ENCODE measurements around the gene JUP. TPM values are rescaled to one million over a fixed set of nuclear protein-coding genes. Genes with fewer than 3 reads are reported as not detected.
"Not testable (repeated sequence)": the region's sequence is repeated elsewhere in the genome, so short reads cannot be mapped to it uniquely, and the experiment has no call there.

Gene JUP
- under 1 TPM; 0.32 to 0.45 TPM for total RNA-seq

DNA sequence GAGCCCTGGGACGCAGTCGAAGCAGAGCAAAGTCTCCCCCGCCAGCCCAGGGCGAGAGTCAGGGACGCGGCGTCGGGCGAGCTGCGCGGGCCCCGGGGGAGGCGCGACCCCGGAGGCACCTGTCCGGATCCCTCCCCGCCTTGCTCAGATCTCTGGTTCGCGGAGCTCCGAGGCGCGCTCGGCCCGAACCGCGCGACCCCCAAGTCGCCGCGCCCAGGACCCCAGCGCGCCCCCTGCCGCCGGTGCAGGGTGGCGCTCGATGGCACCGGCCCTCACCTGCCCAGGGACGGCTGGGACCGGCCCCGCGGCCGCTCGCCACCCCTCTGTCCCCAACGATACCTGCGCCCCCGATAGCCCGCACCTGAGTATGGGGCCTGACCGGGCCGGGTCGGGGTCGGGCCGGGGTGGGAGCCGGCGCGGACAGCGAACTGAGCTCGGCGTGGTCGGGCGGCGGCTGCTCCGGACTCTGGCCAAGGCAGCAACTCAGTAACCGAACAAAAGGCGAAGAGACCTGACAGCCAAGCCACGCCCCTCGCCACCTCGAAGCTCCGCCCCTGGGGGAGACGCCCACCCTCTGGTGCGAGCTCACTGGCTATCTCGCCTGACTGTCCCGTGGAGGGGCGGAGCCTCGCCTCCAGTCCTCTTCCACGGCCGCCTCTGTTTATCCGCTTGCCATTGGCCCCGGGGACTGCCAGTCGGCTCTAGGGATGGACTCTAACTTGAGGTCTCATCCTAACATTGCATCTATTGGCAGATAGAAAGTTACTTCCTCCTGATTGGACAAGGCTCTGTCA is at the start of gene JUP:
Gene JUP, minus strand, starts transcription at position 485 of the 794 bp plus-strand sequence. CDS start 14,857 bp downstream, outside the sequence.
- ATAC-seq (replicated peaks), result peak; percentile 98
- H3K4me3 Mint-ChIP-seq, result peak within 1 kb of the TSS; percentile 58
- H3K9me3 Mint-ChIP-seq, result no peaks in the 10 kb centered on the region
- no peaks in the 10 kb centered on the region for H3K4me1 Mint-ChIP-seq
- no peaks in the 10 kb centered on the region for H3K36me3 Mint-ChIP-seq (ENCODE audit: low read depth)
- H3K27me3 Mint-ChIP-seq, result peaks cover 24% of the 10 kb centered on the region
- H3K27ac Mint-ChIP-seq, result no peak within 1 kb of the TSS

- H3K9me3 Mint-ChIP-seq, result no peaks in the 10 kb centered on the region
- ATAC-seq (replicated peaks), result peak; percentile 86
- H3K36me3 Mint-ChIP-seq (ENCODE audit: low read depth), result peaks cover 34% of the 10 kb centered on the region
- H3K27ac Mint-ChIP-seq, result peak within 1 kb of the TSS; percentile 77
- H3K27me3 Mint-ChIP-seq, result no peaks in the 10 kb centered on the region
- peaks cover 6% of the 10 kb centered on the region for H3K4me1 Mint-ChIP-seq
- peak within 1 kb of the TSS; percentile 81 for H3K4me3 Mint-ChIP-seq
Measured at GRCh38 chr17:41835800-41836549, 49.5 kb upstream of the JUP start, which contains the start of gene NT5C3B. NT5C3B (minus strand) TSS chr17:41836232; CDS start chr17:41836193, 39 bp downstream.

- H3K36me3 Mint-ChIP-seq (ENCODE audit: low read depth), result peaks cover 41% of the 10 kb centered on the region
- H3K27me3 Mint-ChIP-seq, result no peaks in the 10 kb centered on the region
- peak; percentile 57 for ATAC-seq (replicated peaks)
- H3K27ac Mint-ChIP-seq, result peak overlapping the region; percentile 77
- H3K9me3 Mint-ChIP-seq, result no peaks in the 10 kb centered on the region
- H3K4me1 Mint-ChIP-seq, result peaks cover 6% of the 10 kb centered on the region
- H3K4me3 Mint-ChIP-seq, result peak overlapping the region; percentile 81
Measured at GRCh38 chr17:41835214-41835799, 48.8 kb upstream of the JUP start.

GRCh38 chr17:41829961-41830360 is 43.5 kb upstream of the JUP start:
- H3K27me3 Mint-ChIP-seq; H3K27ac Mint-ChIP-seq; ATAC-seq (replicated peaks); H3K9me3 Mint-ChIP-seq; H3K4me1 Mint-ChIP-seq; H3K4me3 Mint-ChIP-seq: not testable (repeated sequence)
- peaks cover 84% of the 10 kb centered on the region for H3K36me3 Mint-ChIP-seq (ENCODE audit: low read depth)

DNA sequence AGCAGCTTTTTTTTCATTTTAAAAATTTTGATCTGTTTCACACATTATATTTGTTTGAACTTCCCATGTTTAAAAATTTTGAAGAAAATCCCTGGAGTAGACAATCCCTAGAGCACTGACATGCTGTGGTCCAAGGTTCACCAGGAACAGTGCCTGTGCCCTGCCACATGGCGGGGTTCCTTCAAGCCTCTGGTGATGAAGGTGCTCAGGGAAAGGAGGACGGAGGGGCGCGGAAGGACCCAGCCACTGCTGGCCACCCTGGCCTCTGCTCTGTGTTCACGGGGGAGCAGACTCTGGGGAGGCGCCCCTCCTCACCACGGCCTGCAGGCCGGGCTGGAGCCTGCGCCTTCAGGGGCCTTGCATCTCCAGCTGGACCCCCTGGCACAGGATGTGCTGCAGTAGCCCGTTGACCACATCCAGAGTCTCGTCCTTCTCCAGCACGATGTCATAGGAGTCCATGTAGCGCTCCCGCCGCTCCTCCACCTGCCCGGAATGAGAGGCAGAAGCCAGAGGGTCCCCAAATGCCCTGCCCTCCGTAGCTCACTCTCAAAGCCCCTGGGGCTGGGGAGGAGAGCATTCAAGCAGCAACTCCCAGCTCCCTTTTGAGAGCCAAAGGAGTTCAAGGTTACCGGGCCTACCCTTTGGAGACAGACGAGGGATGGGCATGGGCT is 38.8 kb upstream of the JUP start:
- ATAC-seq (replicated peaks), result no peak
- Mint-ChIP-seq H3K4me3 (no peak overlapping the region), H3K27me3 (no peaks in the 10 kb centered on the region), H3K4me1 (no peaks in the 10 kb centered on the region), H3K36me3 (ENCODE audit: low read depth) (peaks cover 50% of the 10 kb centered on the region), H3K27ac (no peak overlapping the region), H3K9me3 (no peaks in the 10 kb centered on the region)

DNA sequence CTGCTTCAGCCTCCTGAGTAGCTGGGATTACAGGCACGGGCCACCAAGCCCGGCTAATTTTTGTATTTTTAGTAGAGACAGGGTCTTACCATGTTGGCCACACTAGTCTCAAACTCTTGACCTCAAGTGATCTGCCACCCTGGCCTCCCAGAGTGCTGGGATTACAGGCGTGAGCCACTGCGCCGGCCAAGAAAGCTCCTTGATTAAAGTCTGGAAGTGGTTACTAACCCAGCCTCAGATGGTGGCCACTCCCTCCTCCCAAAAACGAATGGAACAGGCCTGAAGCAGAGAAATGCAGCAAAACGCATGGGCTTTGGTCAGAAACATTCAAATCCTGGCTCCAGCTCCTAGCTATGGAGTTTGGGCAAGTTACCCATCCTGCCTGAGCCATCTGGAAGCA is 37.6 kb upstream of the JUP start:
- no peak for ATAC-seq (replicated peaks)
- no peak overlapping the region for H3K27ac Mint-ChIP-seq
- no peaks in the 10 kb centered on the region for H3K4me1 Mint-ChIP-seq
- H3K36me3 Mint-ChIP-seq (ENCODE audit: low read depth), result peaks cover 38% of the 10 kb centered on the region
- no peak overlapping the region for H3K4me3 Mint-ChIP-seq
- H3K27me3 Mint-ChIP-seq, result no peaks in the 10 kb centered on the region
- no peaks in the 10 kb centered on the region for H3K9me3 Mint-ChIP-seq

DNA sequence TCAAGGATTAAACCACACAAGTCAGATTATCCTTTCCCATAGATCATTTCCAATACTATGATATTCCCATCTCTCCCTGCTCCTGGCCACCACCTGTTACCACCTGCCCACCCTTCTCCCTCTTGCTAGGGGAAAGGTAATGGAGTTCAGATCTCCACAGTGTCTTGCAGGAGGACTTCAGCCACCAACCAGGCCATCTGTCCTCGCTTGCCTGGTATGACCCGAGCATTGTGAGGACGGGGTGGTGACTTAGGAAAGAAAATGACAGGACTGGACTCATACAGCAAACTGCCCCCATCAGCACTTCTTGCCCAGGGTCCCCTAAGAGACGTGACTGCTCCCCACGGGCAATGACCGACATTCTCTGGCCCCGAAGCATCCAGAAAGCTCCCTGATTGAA is 37.1 kb upstream of the JUP start:
- Mint-ChIP-seq H3K27me3 (no peaks in the 10 kb centered on the region), H3K36me3 (ENCODE audit: low read depth) (peaks cover 34% of the 10 kb centered on the region), H3K4me1 (no peaks in the 10 kb centered on the region), H3K27ac (no peak overlapping the region), H3K9me3 (no peaks in the 10 kb centered on the region), H3K4me3 (no peak overlapping the region)
- ATAC-seq (replicated peaks), result no peak

- H3K4me1 Mint-ChIP-seq, result no peaks in the 10 kb centered on the region
- no peak overlapping the region for H3K27ac Mint-ChIP-seq
- H3K27me3 Mint-ChIP-seq, result no peaks in the 10 kb centered on the region
- no peak for ATAC-seq (replicated peaks)
- peaks cover 32% of the 10 kb centered on the region for H3K36me3 Mint-ChIP-seq (ENCODE audit: low read depth)
- H3K9me3 Mint-ChIP-seq, result no peaks in the 10 kb centered on the region
- no peak overlapping the region for H3K4me3 Mint-ChIP-seq
Measured at GRCh38 chr17:41823141-41823524, 36.6 kb upstream of the JUP start.

DNA sequence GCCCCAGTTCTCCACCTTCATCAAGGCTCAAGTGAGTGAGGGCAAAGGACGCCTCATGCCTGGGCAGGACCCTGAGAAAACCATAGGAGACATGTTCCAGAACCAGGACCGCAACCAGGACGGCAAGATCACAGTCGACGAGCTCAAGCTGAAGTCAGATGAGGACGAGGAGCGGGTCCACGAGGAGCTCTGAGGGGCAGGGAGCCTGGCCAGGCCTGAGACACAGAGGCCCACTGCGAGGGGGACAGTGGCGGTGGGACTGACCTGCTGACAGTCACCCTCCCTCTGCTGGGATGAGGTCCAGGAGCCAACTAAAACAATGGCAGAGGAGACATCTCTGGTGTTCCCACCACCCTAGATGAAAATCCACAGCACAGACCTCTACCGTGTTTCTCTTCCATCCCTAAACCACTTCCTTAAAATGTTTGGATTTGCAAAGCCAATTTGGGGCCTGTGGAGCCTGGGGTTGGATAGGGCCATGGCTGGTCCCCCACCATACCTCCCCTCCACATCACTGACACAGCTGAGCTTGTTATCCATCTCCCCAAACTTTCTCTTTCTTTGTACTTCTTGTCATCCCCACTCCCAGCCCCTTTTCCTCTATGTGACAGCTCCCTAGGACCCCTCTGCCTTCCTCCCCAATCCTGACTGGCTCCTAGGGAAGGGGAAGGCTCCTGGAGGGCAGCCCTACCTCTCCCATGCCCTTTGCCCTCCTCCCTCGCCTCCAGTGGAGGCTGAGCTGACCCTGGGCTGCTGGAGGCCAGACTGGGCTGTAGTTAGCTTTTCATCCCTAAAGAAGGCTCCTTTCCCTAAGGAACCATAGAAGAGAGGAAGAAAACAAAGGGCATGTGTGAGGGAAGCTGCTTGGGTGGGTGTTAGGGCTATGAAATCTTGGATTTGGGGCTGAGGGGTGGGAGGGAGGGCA is 36.0 kb upstream of the JUP start:
- no peaks in the 10 kb centered on the region for H3K4me1 Mint-ChIP-seq
- H3K9me3 Mint-ChIP-seq, result no peaks in the 10 kb centered on the region
- no peak overlapping the region for H3K27ac Mint-ChIP-seq
- no peak overlapping the region for H3K4me3 Mint-ChIP-seq
- peaks cover 25% of the 10 kb centered on the region for H3K36me3 Mint-ChIP-seq (ENCODE audit: low read depth)
- ATAC-seq (replicated peaks), result no peak
- H3K27me3 Mint-ChIP-seq, result no peaks in the 10 kb centered on the region

DNA sequence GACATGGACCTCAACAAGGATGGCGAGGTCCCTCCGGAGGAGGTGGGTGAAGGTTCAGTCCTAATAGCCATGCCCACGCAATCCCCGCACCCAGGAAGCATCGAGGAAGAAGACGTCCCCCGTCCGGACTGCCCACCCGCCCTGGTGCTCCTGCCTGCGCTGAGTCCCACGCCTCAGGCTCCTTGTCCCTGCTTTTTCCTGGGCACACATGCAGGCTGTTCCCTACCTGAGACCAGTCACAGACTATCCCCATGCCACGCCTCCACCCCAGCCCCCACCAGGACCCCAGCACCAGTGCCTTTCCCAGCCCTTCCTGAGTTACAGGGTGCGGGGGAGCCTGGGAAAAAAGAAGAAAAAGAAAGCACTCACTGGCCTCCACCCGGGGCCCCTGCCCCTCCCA is 35.3 kb upstream of the JUP start:
- H3K4me3 Mint-ChIP-seq, result no peak overlapping the region
- H3K9me3 Mint-ChIP-seq, result no peaks in the 10 kb centered on the region
- peaks cover 22% of the 10 kb centered on the region for H3K36me3 Mint-ChIP-seq (ENCODE audit: low read depth)
- no peak for ATAC-seq (replicated peaks)
- no peaks in the 10 kb centered on the region for H3K27me3 Mint-ChIP-seq
- H3K4me1 Mint-ChIP-seq, result no peaks in the 10 kb centered on the region
- no peak overlapping the region for H3K27ac Mint-ChIP-seq

GRCh38 chr17:41818024-41818423 is 31.5 kb upstream of the JUP start:
- Mint-ChIP-seq H3K36me3 (ENCODE audit: low read depth) (no peaks in the 10 kb centered on the region), H3K4me3 (no peak overlapping the region)

DNA sequence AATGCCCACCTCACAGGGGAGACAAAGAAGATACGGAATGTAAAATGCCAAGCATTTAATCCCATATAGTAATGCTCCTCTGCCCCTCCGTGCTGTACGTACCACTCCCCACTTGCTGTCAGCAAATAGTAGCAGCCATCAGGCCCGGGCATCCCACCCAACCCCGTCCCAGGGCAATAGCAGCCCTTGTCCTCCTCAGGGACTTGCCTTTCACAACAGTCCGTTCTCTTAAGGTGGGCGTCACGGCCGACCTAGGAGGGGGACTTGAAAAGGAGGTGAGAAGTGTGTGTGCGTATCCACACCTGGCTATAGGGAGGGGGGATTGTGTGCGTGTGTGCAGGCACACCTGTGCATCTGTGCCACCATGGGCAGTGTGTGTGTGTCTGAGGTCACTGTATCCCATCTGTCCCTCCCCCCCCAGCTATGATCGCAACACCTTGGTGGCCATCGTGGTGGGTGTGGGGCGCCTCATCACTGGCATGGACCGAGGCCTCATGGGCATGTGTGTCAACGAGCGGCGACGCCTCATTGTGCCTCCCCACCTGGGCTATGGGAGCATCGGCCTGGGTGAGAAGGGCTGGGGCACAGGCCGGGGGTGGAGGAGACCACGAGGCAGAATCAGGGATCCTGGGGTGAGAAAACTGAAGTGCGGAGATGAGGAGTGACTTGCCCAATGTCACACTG is 30.3 kb upstream of the JUP start:
- Mint-ChIP-seq H3K27me3 (peaks cover 3% of the 10 kb centered on the region), H3K4me1 (no peaks in the 10 kb centered on the region), H3K36me3 (ENCODE audit: low read depth) (no peaks in the 10 kb centered on the region), H3K9me3 (no peaks in the 10 kb centered on the region), H3K4me3 (no peak overlapping the region), H3K27ac (no peak overlapping the region)
- no peak for ATAC-seq (replicated peaks)

More at GRCh38 chr17:41818024-41818423, 31.5 kb upstream of the JUP start:
- no peaks in the 10 kb centered on the region for H3K27me3 Mint-ChIP-seq
- H3K27ac Mint-ChIP-seq, result no peak overlapping the region
- no peaks in the 10 kb centered on the region for H3K9me3 Mint-ChIP-seq
- no peak for ATAC-seq (replicated peaks)
- H3K4me1 Mint-ChIP-seq, result no peaks in the 10 kb centered on the region

- H3K9me3 Mint-ChIP-seq, result no peaks in the 10 kb centered on the region
- ATAC-seq (replicated peaks), result no peak
- H3K27me3 Mint-ChIP-seq, result peaks cover 3% of the 10 kb centered on the region
- peak overlapping the region; percentile 28 for H3K27ac Mint-ChIP-seq
- H3K4me1 Mint-ChIP-seq, result peaks cover 6% of the 10 kb centered on the region
- H3K36me3 Mint-ChIP-seq (ENCODE audit: low read depth), result no peaks in the 10 kb centered on the region
- H3K4me3 Mint-ChIP-seq, result no peak overlapping the region
Measured at GRCh38 chr17:41814195-41814594, 27.7 kb upstream of the JUP start.

Data from activated T-helper 17 cell treated with anti-CD3 and anti-CD28 coated beads, Interleukin-2, amount 50 U/mL, for 72 hours (primary cell).